ENCODE measurements around the gene RGS8. TPM values are rescaled to one million over a fixed set of nuclear protein-coding genes. Genes with fewer than 3 reads are reported as not detected.

RGS8 gene
- total RNA-seq, 1 experiment from 2014 or later: 0.66 TPM

- Mint-ChIP-seq H3K27me3 (ENCODE audit: low read depth) (no peaks in the 10 kb centered on the region), H3K4me3 (no peak overlapping the region), H3K9me3 (no peaks in the 10 kb centered on the region), H3K27ac (no peak overlapping the region), H3K4me1 (no peaks in the 10 kb centered on the region), H3K36me3 (no peaks in the 10 kb centered on the region)
- ChIA-PET CTCF (interaction anchor here (0.7 to 1.7 kb wide), 2 partner anchors 58 to 68 kb away, joined by 4 to 5 read pairs; no protein-coding TSS in a partner anchor), POLR2A (no interaction called here)
- ATAC-seq: no peak
- TF ChIP-seq ATF6 (CRISPR knock-in tag; IDR thresholded peaks at IDR 0.05) (no peak), PRRX2 (CRISPR knock-in tag; IDR thresholded peaks at IDR 0.05) (no peak), CTCF (IDR thresholded peaks at IDR 0.05) (no peak), NR2C2 (CRISPR knock-in tag; IDR thresholded peaks at IDR 0.05) (no peak), ELF4 (CRISPR knock-in tag; IDR thresholded peaks at IDR 0.05; ENCODE audit: low read depth) (no peak), MXD4 (CRISPR knock-in tag; IDR thresholded peaks at IDR 0.05; ENCODE audit: borderline replicate concordance) (no peak), ZBTB21 (CRISPR knock-in tag; IDR thresholded peaks at IDR 0.05; ENCODE audit: borderline replicate concordance) (no peak), NR3C1 (CRISPR knock-in tag; conservative IDR thresholded peaks at IDR 0.05; ENCODE audit: low read depth) (no peak), ZNF423 (CRISPR knock-in tag; IDR thresholded peaks at IDR 0.05) (no peak), MYBL2 (CRISPR knock-in tag; IDR thresholded peaks at IDR 0.05) (no peak), GTF2I (CRISPR knock-in tag; conservative IDR thresholded peaks at IDR 0.05) (no peak), EMX1 (CRISPR knock-in tag; IDR thresholded peaks at IDR 0.05) (no peak), FOXP1 (CRISPR knock-in tag; IDR thresholded peaks at IDR 0.05; ENCODE audit: borderline replicate concordance) (no peak), ZNF396 (CRISPR knock-in tag; IDR thresholded peaks at IDR 0.05; ENCODE audit: borderline replicate concordance) (no peak), IRF2 (CRISPR knock-in tag; IDR thresholded peaks at IDR 0.05; ENCODE audit: borderline replicate concordance, low read depth) (no peak), ETV6 (CRISPR knock-in tag; IDR thresholded peaks at IDR 0.05) (no peak)
- TF ChIP-seq, protein P1, sequence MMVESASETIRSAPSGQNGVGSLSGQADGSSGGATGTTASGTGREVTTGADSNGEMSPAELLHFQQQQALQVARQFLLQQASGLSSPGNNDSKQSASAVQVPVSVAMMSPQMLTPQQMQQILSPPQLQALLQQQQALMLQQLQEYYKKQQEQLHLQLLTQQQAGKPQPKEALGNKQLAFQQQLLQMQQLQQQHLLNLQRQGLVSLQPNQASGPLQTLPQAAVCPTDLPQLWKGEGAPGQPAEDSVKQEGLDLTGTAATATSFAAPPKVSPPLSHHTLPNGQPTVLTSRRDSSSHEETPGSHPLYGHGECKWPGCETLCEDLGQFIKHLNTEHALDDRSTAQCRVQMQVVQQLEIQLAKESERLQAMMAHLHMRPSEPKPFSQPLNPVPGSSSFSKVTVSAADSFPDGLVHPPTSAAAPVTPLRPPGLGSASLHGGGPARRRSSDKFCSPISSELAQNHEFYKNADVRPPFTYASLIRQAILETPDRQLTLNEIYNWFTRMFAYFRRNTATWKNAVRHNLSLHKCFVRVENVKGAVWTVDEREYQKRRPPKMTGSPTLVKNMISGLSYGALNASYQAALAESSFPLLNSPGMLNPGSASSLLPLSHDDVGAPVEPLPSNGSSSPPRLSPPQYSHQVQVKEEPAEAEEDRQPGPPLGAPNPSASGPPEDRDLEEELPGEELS (CRISPR knock-in tag; IDR thresholded peaks at IDR 0.05): no peak
- TF ChIP-seq, protein P2, sequence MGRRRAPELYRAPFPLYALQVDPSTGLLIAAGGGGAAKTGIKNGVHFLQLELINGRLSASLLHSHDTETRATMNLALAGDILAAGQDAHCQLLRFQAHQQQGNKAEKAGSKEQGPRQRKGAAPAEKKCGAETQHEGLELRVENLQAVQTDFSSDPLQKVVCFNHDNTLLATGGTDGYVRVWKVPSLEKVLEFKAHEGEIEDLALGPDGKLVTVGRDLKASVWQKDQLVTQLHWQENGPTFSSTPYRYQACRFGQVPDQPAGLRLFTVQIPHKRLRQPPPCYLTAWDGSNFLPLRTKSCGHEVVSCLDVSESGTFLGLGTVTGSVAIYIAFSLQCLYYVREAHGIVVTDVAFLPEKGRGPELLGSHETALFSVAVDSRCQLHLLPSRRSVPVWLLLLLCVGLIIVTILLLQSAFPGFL (CRISPR knock-in tag; IDR thresholded peaks at IDR 0.05; ENCODE audit: borderline replicate concordance): no peak
- no peak for DNase-seq (ENCODE audit: low spot score)
Observed at GRCh38 chr1:182725259-182726255, 41.2 kb upstream of the RGS8 start.

- ChIA-PET CTCF (interaction anchor here (0.6 to 1.7 kb wide), 3 partner anchors 59 to 129 kb away, joined by 3 to 5 read pairs (median 4); no protein-coding TSS in a partner anchor), POLR2A (no interaction called here)
- no peak for DNase-seq (ENCODE audit: low spot score)
- Mint-ChIP-seq H3K27ac (no peak overlapping the region), H3K4me3 (no peak overlapping the region), H3K36me3 (no peaks in the 10 kb centered on the region), H3K27me3 (ENCODE audit: low read depth) (no peaks in the 10 kb centered on the region), H3K4me1 (no peaks in the 10 kb centered on the region), H3K9me3 (no peaks in the 10 kb centered on the region)
- ATAC-seq: no peak
- TF ChIP-seq IRF1 (CRISPR knock-in tag; IDR thresholded peaks at IDR 0.05) (no peak), STAT6 (CRISPR knock-in tag; conservative IDR thresholded peaks at IDR 0.05; ENCODE audit: low read depth) (no peak), IRF2 (CRISPR knock-in tag; IDR thresholded peaks at IDR 0.05; ENCODE audit: borderline replicate concordance, low read depth) (no peak), GTF2I (CRISPR knock-in tag; conservative IDR thresholded peaks at IDR 0.05) (no peak), CDX4 (CRISPR knock-in tag; IDR thresholded peaks at IDR 0.05; ENCODE audit: borderline replicate concordance) (no peak)
Observed at GRCh38 chr1:182724215-182724614, 39.8 kb upstream of the RGS8 start.

Measured in WTC11 (cell line).